Astrocyte (in vitro differentiated cells and primary cell): ENCODE results near the gene SLC25A36. TPM values are rescaled to one million over a fixed set of nuclear protein-coding genes. Genes with fewer than 3 reads are reported as not detected.
"Not testable (repeated sequence)": the region's sequence is repeated elsewhere in the genome, so short reads cannot be mapped to it uniquely, and the experiment has no call there.

Experiments
- DNase-seq: peaks from one replicate; pipeline ENCODE4 v3.0.0-alpha.2; 2010; ENCODE audit warnings: low read depth
- FAIRE-seq: peaks from 2 replicates; lab custom pipeline; 2011; peaks lifted over from hg19 to GRCh38; lab: Jason Lieb, UNC
- H2AFZ ChIP-seq: 2 replicates; pipeline ENCODE4 v1.6.0; 2012; ENCODE audit warnings: low read depth, low read length, inconsistent platforms
- H3K27ac ChIP-seq: 2 replicates; pipeline ENCODE4 v1.5.1; 2011; ENCODE audit warnings: low read depth, low read length, inconsistent platforms
- H3K27me3 ChIP-seq: 2 replicates; pipeline ENCODE4 v1.6.0; 2011; ENCODE audit warnings: low read length, inconsistent platforms; ENCODE audit not compliant: insufficient read depth
- H3K36me3 ChIP-seq: 2 replicates; pipeline ENCODE4 v1.5.1; 2011; ENCODE audit warnings: low read length, inconsistent platforms; ENCODE audit not compliant: insufficient read depth
- H3K4me1 ChIP-seq: 2 replicates; pipeline ENCODE4 v1.5.1; 2011; ENCODE audit warnings: low read length, inconsistent platforms; ENCODE audit not compliant: insufficient read depth
- H3K4me2 ChIP-seq: 2 replicates; pipeline ENCODE4 v1.6.0; 2012; ENCODE audit warnings: low read length, inconsistent platforms
- H3K4me3 ChIP-seq: 2 replicates; pipeline ENCODE4 v1.5.1; 2011; ENCODE audit warnings: low read depth, mild to moderate bottlenecking, low read length, inconsistent platforms; ENCODE audit not compliant: insufficient read depth
- H3K79me2 ChIP-seq: 2 replicates; pipeline ENCODE4 v1.6.0; 2012; ENCODE audit warnings: mild to moderate bottlenecking, low read length, inconsistent platforms; ENCODE audit not compliant: insufficient read depth
- H3K9ac ChIP-seq: 2 replicates; pipeline ENCODE4 v1.6.0; 2012; ENCODE audit warnings: mild to moderate bottlenecking, low read length, inconsistent platforms
- H3K9me3 ChIP-seq: 2 replicates; pipeline ENCODE4 v1.5.1; 2012; ENCODE audit warnings: low read depth, mild to moderate bottlenecking, low read length, inconsistent platforms; ENCODE audit not compliant: insufficient read depth
- H4K20me1 ChIP-seq: 2 replicates; pipeline ENCODE4 v1.6.0; 2012; ENCODE audit warnings: low read length, inconsistent platforms; ENCODE audit not compliant: insufficient read depth
- H3K27ac Mint-ChIP-seq: one replicate; pipeline ENCODE4 v1.8.0; 2021; ENCODE audit warnings: mild to moderate bottlenecking, mixed read lengths; ENCODE audit not compliant: unreplicated experiment
- H3K27me3 Mint-ChIP-seq: one replicate; pipeline ENCODE4 v1.8.0; 2021; ENCODE audit warnings: low read depth, mixed read lengths; ENCODE audit not compliant: unreplicated experiment
- H3K36me3 Mint-ChIP-seq: one replicate; pipeline ENCODE4 v1.8.0; 2021; ENCODE audit warnings: low read depth, mixed read lengths; ENCODE audit not compliant: unreplicated experiment
- H3K4me1 Mint-ChIP-seq: one replicate; pipeline ENCODE4 v1.8.0; 2021; ENCODE audit warnings: low read depth, mixed read lengths; ENCODE audit not compliant: unreplicated experiment
- H3K4me3 Mint-ChIP-seq: one replicate; pipeline ENCODE4 v1.8.0; 2021; ENCODE audit warnings: mild to moderate bottlenecking, moderate library complexity, mixed read lengths; ENCODE audit not compliant: unreplicated experiment
- H3K9me3 Mint-ChIP-seq: one replicate; pipeline ENCODE4 v1.8.0; 2021; ENCODE audit warnings: mild to moderate bottlenecking, mixed read lengths; ENCODE audit not compliant: unreplicated experiment
- CTCF ChIP-seq: IDR thresholded peaks from 2 replicates; pipeline ENCODE4 v1.5.1; 2011; ENCODE audit warnings: low read depth, mild to moderate bottlenecking, inconsistent platforms, low read length, moderate library complexity; ENCODE audit not compliant: insufficient read depth
- EZH2 ChIP-seq: IDR thresholded peaks from 2 replicates; pipeline ENCODE4 v1.6.1; 2012; ENCODE audit warnings: mild to moderate bottlenecking, low read length, inconsistent platforms; ENCODE audit not compliant: insufficient read depth
- total RNA-seq: library from RNA; stranded (reverse); gene quantifications from 2 replicates; pipeline ENCODE4 v1.2.1, GENCODE V29; 2021

Gene SLC25A36
- total RNA-seq, 1 donor from 2014 or later, result 81.0 TPM

- Histone ChIP-seq H3K27ac (no peak overlapping the region), H3K79me2 (no peaks in the 10 kb centered on the region), H3K36me3 (peaks cover 7% of the 10 kb centered on the region), H3K9ac (no peak overlapping the region), H3K4me3 (no peak overlapping the region), H3K4me1 (no peaks in the 10 kb centered on the region), H4K20me1 (no peaks in the 10 kb centered on the region), H3K9me3 (no peaks in the 10 kb centered on the region), H3K27me3 (no peaks in the 10 kb centered on the region), H2AFZ (no peak overlapping the region), H3K4me2 (no peak overlapping the region)
- Mint-ChIP-seq H3K4me3 (peak overlapping the region; percentile 1), H3K36me3 (peaks cover 1% of the 10 kb centered on the region), H3K4me1 (peaks cover 13% of the 10 kb centered on the region), H3K27ac (peak overlapping the region; percentile 82), H3K9me3 (no peaks in the 10 kb centered on the region), H3K27me3 (no peaks in the 10 kb centered on the region)
- no peak for FAIRE-seq
- no peak for DNase-seq
- TF ChIP-seq EZH2 (no peak), CTCF (no peak)
These were observed 39.0 kb downstream of the SLC25A36 start for GRCh38 chr3:140980663-140981062.

GRCh38 chr3:140987792-140988191 lies 46.2 kb downstream of the SLC25A36 start:
- not testable (repeated sequence) for H3K9me3 ChIP-seq, H3K9ac ChIP-seq, FAIRE-seq, H3K79me2 ChIP-seq, H4K20me1 ChIP-seq, H3K27me3 ChIP-seq, H3K4me3 ChIP-seq, H3K36me3 Mint-ChIP-seq, H3K4me2 ChIP-seq, H3K4me1 Mint-ChIP-seq, H3K27ac ChIP-seq, H2AFZ ChIP-seq, H3K4me1 ChIP-seq, DNase-seq, H3K4me3 Mint-ChIP-seq, H3K27me3 Mint-ChIP-seq, H3K36me3 ChIP-seq, H3K27ac Mint-ChIP-seq
- H3K9me3 Mint-ChIP-seq, result peaks cover 41% of the 10 kb centered on the region

GRCh38 chr3:140994316-140994715 lies 52.7 kb downstream of the SLC25A36 start:
- Histone ChIP-seq H3K4me2 (no peak overlapping the region), H3K9me3 (no peaks in the 10 kb centered on the region), H3K79me2 (no peaks in the 10 kb centered on the region), H3K4me1 (no peaks in the 10 kb centered on the region), H4K20me1 (no peaks in the 10 kb centered on the region), H3K4me3 (no peak overlapping the region), H3K27me3 (no peaks in the 10 kb centered on the region), H3K27ac (no peak overlapping the region), H3K9ac (no peak overlapping the region), H3K36me3 (no peaks in the 10 kb centered on the region), H2AFZ (no peak overlapping the region)
- FAIRE-seq (no peak), DNase-seq (peak; percentile 41)
- peaks cover 2% of the 10 kb centered on the region for H3K36me3 Mint-ChIP-seq
- no peak overlapping the region for H3K27ac Mint-ChIP-seq
- H3K4me3 Mint-ChIP-seq, result no peak overlapping the region
- peaks cover 35% of the 10 kb centered on the region for H3K9me3 Mint-ChIP-seq
- peaks cover 5% of the 10 kb centered on the region for H3K27me3 Mint-ChIP-seq
- peaks cover 5% of the 10 kb centered on the region for H3K4me1 Mint-ChIP-seq
- TF ChIP-seq EZH2, result no peak
- TF ChIP-seq CTCF, result no peak

- H4K20me1 ChIP-seq, H2AFZ ChIP-seq, H3K27ac Mint-ChIP-seq, H3K79me2 ChIP-seq, H3K36me3 Mint-ChIP-seq, H3K4me1 Mint-ChIP-seq, H3K36me3 ChIP-seq, H3K27ac ChIP-seq, FAIRE-seq, H3K4me3 ChIP-seq, DNase-seq, H3K4me2 ChIP-seq, H3K27me3 ChIP-seq, H3K4me3 Mint-ChIP-seq, H3K9me3 ChIP-seq, H3K9ac ChIP-seq, H3K4me1 ChIP-seq, H3K27me3 Mint-ChIP-seq: not testable (repeated sequence)
- peaks cover 32% of the 10 kb centered on the region for H3K9me3 Mint-ChIP-seq
These were observed 53.2 kb downstream of the SLC25A36 start for GRCh38 chr3:140994861-140995260.
